H1 (cell line): Measurements from ENCODE around the gene ITSN1.

ENCODE experiments used
- CTCF ChIP-seq, 3 experiments: IDR thresholded peaks; 1 replicate in 2 of 3; 2 replicates in 1 of 3; pipeline versions ENCODE4 v1.5.1 to v1.6.1; 2011; ENCODE audit warnings: low read length in 3 of 3, mild to moderate bottlenecking in 3 of 3, inconsistent platforms in 2 of 3, low read depth in 1 of 3, moderate library complexity in 1 of 3; ENCODE audit not compliant: insufficient read depth in 1 of 3; ENCODE audit errors: control extremely low read depth in 1 of 3
- E2F6 ChIP-seq: IDR thresholded peaks from 2 replicates; pipeline ENCODE4 v1.6.1; 2012; ENCODE audit warnings: inconsistent platforms
- EP300 ChIP-seq, 2 experiments: IDR thresholded peaks; 1 replicate in 1 of 2; 2 replicates in 1 of 2; pipeline ENCODE4 v1.6.1; 2011 to 2012; ENCODE audit warnings: low read depth in 2 of 2, low read length in 2 of 2, mild to moderate bottlenecking in 2 of 2, borderline replicate concordance in 1 of 2, inconsistent platforms in 1 of 2, moderate library complexity in 1 of 2
- EZH2 ChIP-seq: fragments of 200-600 bp; sonication (generic); IDR thresholded peaks from 2 replicates; pipeline ENCODE4 v1.7.1; 2012; ENCODE audit warnings: low read depth, mild to moderate bottlenecking, moderate library complexity, low read length, inconsistent platforms; ENCODE audit not compliant: severe bottlenecking
- FOSL1 ChIP-seq: IDR thresholded peaks from 2 replicates; pipeline ENCODE4 v1.6.1; 2011; ENCODE audit warnings: mild to moderate bottlenecking, low read depth, low read length, moderate library complexity; ENCODE audit not compliant: insufficient read depth
- SIX5 ChIP-seq: IDR thresholded peaks from 2 replicates; pipeline ENCODE4 v1.6.1; 2011; ENCODE audit warnings: mild to moderate bottlenecking, low read depth, low read length
- USF2 ChIP-seq: IDR thresholded peaks from 2 replicates; pipeline ENCODE4 v1.6.1; 2011; ENCODE audit warnings: low read length, improper control_type of control experiment

GRCh38 chr21:33944185-33944763 is 302.0 kb downstream of the ITSN1 start:
- no peak for TF ChIP-seq EP300 (IDR thresholded peaks at IDR 0.05; ENCODE audit: borderline replicate concordance in 1 of 2, low read depth in 2 of 2, low read length in 2 of 2)
- no peak for TF ChIP-seq SIX5
- TF ChIP-seq USF2 = no peak
- TF ChIP-seq CTCF (IDR thresholded peaks at IDR 0.05; ENCODE audit: control extremely low read depth in 1 of 3, insufficient read depth in 1 of 3, low read depth in 1 of 3, low read length in 3 of 3) = no peak
- no peak for TF ChIP-seq FOSL1
- TF ChIP-seq EZH2 = no peak
- TF ChIP-seq E2F6 = no peak
